Activated CD8-positive, alpha-beta memory T cell treated with anti-CD3 and anti-CD28 coated beads, Interleukin-2, amount 10 ng/mL, durations not matched to agents 7 days and 5 days (primary cell): ENCODE results near the gene FAM217A. TPM values are rescaled to one million over a fixed set of nuclear protein-coding genes. Genes with fewer than 3 reads are reported as not detected.

Experiments used
- ATAC-seq: fragments of 150-1000 bp; cut with Tn5 transposase; one replicate; pipeline ENCODE4 v1.10.0; 2021; ENCODE audit warnings: moderate library complexity
- CTCF ChIA-PET: fragments of 350-600 bp; sonication (Branson Sonifier 250); formaldehyde crosslinking; loops from one replicate; lab custom pipeline; 2021; ENCODE audit warnings: antibody characterized with exemption; lab: Charles Lee
- DNase-seq: peaks from one replicate; pipeline ENCODE4 v3.0.0-alpha.2; 2020
- H3K27ac Mint-ChIP-seq: one replicate; pipeline ENCODE4 v1.8.0; 2021; ENCODE audit warnings: mild to moderate bottlenecking, mixed read lengths
- H3K27me3 Mint-ChIP-seq: one replicate; pipeline ENCODE4 v1.8.0; 2021; ENCODE audit warnings: mixed read lengths
- H3K36me3 Mint-ChIP-seq: one replicate; pipeline ENCODE4 v1.8.0; 2021; ENCODE audit warnings: mild to moderate bottlenecking, mixed read lengths
- H3K4me1 Mint-ChIP-seq: one replicate; pipeline ENCODE4 v1.8.0; 2021; ENCODE audit warnings: mixed read lengths
- H3K4me3 Mint-ChIP-seq: one replicate; pipeline ENCODE4 v1.8.0; 2021; ENCODE audit warnings: mild to moderate bottlenecking, moderate library complexity, mixed read lengths
- H3K9me3 Mint-ChIP-seq: one replicate; pipeline ENCODE4 v1.8.0; 2022; ENCODE audit warnings: low read depth, mixed read lengths
- total RNA-seq, 2 experiments: library from RNA; stranded (reverse); gene quantifications; one replicate each; pipeline ENCODE4 v1.2.3, GENCODE V29; 2021

Gene FAM217A
- total RNA-seq, 2 experiments from 2014 or later, result not detected

DNA sequence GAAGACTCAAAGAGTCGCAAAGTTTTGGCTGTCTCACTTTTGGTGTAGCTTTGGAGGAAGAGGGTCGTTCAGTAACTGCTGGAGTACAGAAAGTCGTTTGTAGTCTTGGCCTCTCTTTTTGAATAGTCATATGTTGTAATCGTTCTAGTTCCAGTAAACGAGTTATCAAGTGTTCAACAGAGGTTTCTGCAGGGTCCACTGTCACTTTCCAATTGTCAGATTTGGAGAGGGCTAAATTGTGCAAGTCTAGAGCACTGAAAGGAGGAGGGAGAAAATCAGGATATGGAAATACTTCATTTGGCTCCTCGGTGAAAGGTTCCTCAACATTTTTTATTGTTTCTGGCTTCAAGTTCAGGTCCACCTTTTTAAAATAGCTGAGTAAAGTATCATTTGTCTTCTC, 9.7 kb downstream of the FAM217A start:
- Mint-ChIP-seq H3K4me1 (no peaks in the 10 kb centered on the region), H3K36me3 (peaks cover 14% of the 10 kb centered on the region), H3K9me3 (no peaks in the 10 kb centered on the region), H3K4me3 (no peak overlapping the region), H3K27me3 (no peaks in the 10 kb centered on the region), H3K27ac (no peak overlapping the region)
- ATAC-seq, result no peak
- CTCF ChIA-PET, result interaction anchor here (1.3 kb wide), 1 partner anchor 326 kb away, joined by 3 read pairs; no protein-coding TSS in a partner anchor
- no peak for DNase-seq

DNA sequence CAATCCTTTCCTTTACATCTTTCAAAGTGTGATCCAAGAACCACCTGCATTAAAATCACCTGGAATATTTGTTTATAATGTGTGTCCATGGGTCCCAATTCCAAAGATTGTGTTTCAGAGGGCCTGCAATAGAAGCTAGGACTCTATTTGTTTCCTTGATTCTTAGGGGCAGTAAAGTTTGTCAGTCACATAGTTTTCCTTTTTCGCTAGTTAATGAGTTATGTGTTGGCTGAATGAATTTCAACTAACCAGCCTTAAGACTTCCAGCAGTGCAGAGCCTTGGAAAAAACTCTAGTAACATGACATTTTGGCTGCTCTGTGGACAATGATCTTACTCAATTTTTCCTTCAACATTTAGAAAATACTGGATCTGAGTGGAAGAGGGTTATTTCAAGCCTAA, 11.3 kb downstream of the FAM217A start:
- H3K27ac Mint-ChIP-seq, result no peak overlapping the region
- no peak for DNase-seq
- ATAC-seq, result no peak
- H3K9me3 Mint-ChIP-seq, result no peaks in the 10 kb centered on the region
- no peaks in the 10 kb centered on the region for H3K4me1 Mint-ChIP-seq
- peaks cover 26% of the 10 kb centered on the region for H3K36me3 Mint-ChIP-seq
- H3K27me3 Mint-ChIP-seq, result no peaks in the 10 kb centered on the region
- no peak overlapping the region for H3K4me3 Mint-ChIP-seq
- CTCF ChIA-PET, result no interaction called here

- Mint-ChIP-seq H3K4me3 (no peak overlapping the region), H3K27ac (no peak overlapping the region), H3K9me3 (no peaks in the 10 kb centered on the region), H3K27me3 (no peaks in the 10 kb centered on the region), H3K4me1 (no peaks in the 10 kb centered on the region), H3K36me3 (peaks cover 33% of the 10 kb centered on the region)
- DNase-seq, result no peak
- CTCF ChIA-PET, result interaction anchor here (0.7 to 1.8 kb wide), 2 partner anchors 50 to 1340 kb away, joined by 4 read pairs; no protein-coding TSS in a partner anchor
- ATAC-seq, result no peak
Observed at GRCh38 chr6:4066029-4066755, 12.7 kb downstream of the FAM217A start.

- CTCF ChIA-PET, result interaction anchor here (0.6 to 3.7 kb wide), 9 partner anchors 38 to 316 kb away, joined by 3 to 27 read pairs (median 4); partner anchors contain the start of gene ECI2
- peak overlapping the region; percentile 48 for H3K4me3 Mint-ChIP-seq
- H3K27me3 Mint-ChIP-seq, result no peaks in the 10 kb centered on the region
- H3K4me1 Mint-ChIP-seq, result peaks cover 40% of the 10 kb centered on the region
- peak; percentile 81 for ATAC-seq
- peak; percentile 86 for DNase-seq
- peaks cover 64% of the 10 kb centered on the region for H3K36me3 Mint-ChIP-seq
- no peaks in the 10 kb centered on the region for H3K9me3 Mint-ChIP-seq
- H3K27ac Mint-ChIP-seq, result peak overlapping the region; percentile 94
Observed at GRCh38 chr6:4059115-4059777, 19.7 kb downstream of the FAM217A start.

DNA sequence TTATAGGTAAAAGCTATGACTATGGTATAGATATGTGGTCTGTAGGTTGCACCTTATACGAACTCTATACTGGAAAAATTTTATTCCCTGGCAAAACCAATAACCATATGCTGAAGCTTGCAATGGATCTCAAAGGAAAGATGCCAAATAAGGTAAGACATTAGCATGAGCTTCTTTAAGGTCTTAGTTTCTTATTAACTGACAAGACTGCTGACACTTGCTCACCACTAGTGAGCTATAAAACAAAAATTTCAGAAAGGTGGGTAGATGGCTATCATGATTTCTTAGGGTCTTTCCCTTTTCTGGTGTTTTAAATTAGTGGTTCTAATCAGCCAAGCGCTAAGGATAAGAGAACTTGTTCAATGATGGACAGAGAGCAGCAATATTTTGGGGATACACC, 21.9 kb downstream of the FAM217A start:
- Mint-ChIP-seq H3K27me3 (no peaks in the 10 kb centered on the region), H3K9me3 (no peaks in the 10 kb centered on the region), H3K36me3 (peaks cover 53% of the 10 kb centered on the region), H3K4me1 (peaks cover 40% of the 10 kb centered on the region), H3K27ac (peak overlapping the region; percentile 0), H3K4me3 (no peak overlapping the region)
- DNase-seq, result no peak
- CTCF ChIA-PET, result interaction anchor here (0.8 to 3.7 kb wide), 5 partner anchors 9 to 154 kb away, joined by 3 to 27 read pairs (median 3); a partner anchor contains a TSS
- ATAC-seq, result no peak

DNA sequence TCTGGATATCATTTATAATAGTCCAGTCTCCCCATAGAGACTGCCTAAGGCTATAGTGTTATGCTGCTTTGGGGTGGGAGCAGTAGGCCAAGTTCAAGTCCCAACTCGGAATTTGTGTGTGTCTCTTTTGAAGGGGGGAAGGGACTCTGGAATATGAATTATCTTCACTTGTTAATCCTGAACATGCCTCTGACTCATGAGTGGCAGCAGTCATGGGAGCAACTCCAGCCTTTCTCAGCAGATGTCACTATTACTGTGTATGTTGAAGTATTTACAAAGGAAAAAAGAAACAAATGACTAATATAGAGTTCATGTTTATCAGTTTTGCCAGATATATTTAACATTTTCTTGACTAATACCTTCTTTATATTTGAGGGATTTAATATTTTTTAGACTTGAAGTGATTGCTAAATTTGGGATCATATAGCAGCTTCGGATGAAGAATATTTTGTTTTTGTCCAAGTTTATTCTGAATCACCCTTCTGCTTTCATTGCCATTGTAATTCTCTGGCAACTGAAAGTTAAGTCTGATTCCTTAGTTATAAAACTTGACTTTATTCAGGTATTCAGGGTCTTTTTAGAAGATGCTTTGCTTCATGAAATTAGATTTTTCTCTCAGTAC, 23.4 kb downstream of the FAM217A start:
- H3K27ac Mint-ChIP-seq, result peak overlapping the region; percentile 9
- no peaks in the 10 kb centered on the region for H3K9me3 Mint-ChIP-seq
- peaks cover 51% of the 10 kb centered on the region for H3K36me3 Mint-ChIP-seq
- ATAC-seq (no peak), DNase-seq (peak; percentile 46)
- H3K4me3 Mint-ChIP-seq, result no peak overlapping the region
- CTCF ChIA-PET, result interaction anchor here (1.2 to 4.0 kb wide), 5 partner anchors 8 to 100 kb away, joined by 4 to 41 read pairs (median 7); a partner anchor contains a TSS
- peaks cover 34% of the 10 kb centered on the region for H3K4me1 Mint-ChIP-seq
- H3K27me3 Mint-ChIP-seq, result no peaks in the 10 kb centered on the region

GRCh38 chr6:4049246-4049645, 29.7 kb downstream of the FAM217A start:
- DNase-seq (no peak), ATAC-seq (no peak)
- CTCF ChIA-PET, result no interaction called here
- Mint-ChIP-seq H3K27me3 (no peaks in the 10 kb centered on the region), H3K4me3 (no peak overlapping the region), H3K4me1 (no peaks in the 10 kb centered on the region), H3K27ac (no peak overlapping the region), H3K9me3 (no peaks in the 10 kb centered on the region), H3K36me3 (peaks cover 49% of the 10 kb centered on the region)

GRCh38 chr6:4041480-4041879, 37.5 kb downstream of the FAM217A start:
- H3K36me3 Mint-ChIP-seq, result peaks cover 65% of the 10 kb centered on the region
- no peak for ATAC-seq
- no peaks in the 10 kb centered on the region for H3K9me3 Mint-ChIP-seq

DNA sequence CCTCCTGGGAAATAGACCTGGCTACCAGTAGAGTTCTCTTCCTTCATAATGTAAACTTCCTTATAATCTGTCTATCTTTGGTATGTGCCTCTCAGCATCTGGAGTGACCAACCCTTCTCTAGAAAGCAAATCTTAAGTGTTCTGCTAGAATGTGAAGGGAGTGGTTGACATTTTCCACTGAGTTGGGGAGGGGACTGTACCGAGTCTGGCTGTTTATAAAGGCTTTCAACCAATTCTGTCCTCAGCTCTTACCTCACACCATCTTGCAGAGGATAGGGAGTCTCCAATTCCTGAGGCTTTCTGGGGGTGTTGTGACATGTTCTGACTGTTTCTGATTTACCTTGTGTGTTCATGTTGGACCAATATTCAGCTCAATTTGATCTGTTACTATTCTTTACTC, 39.6 kb downstream of the FAM217A start:
- no peak overlapping the region for H3K4me3 Mint-ChIP-seq
- H3K9me3 Mint-ChIP-seq, result no peaks in the 10 kb centered on the region
- no peak overlapping the region for H3K27ac Mint-ChIP-seq
- peaks cover 27% of the 10 kb centered on the region for H3K4me1 Mint-ChIP-seq
- no peaks in the 10 kb centered on the region for H3K27me3 Mint-ChIP-seq
- ATAC-seq, result no peak
- CTCF ChIA-PET, result interaction anchor here (0.9 to 2.1 kb wide), 3 partner anchors 9 to 117 kb away, joined by 3 to 6 read pairs (median 4); no protein-coding TSS in a partner anchor
- DNase-seq, result no peak
- H3K36me3 Mint-ChIP-seq, result peaks cover 65% of the 10 kb centered on the region

More at GRCh38 chr6:4041480-4041879, 37.5 kb downstream of the FAM217A start:
- no peak overlapping the region for H3K4me3 Mint-ChIP-seq
- no peak for DNase-seq
- CTCF ChIA-PET, result interaction anchor here (2.0 kb wide), 1 partner anchor 13 kb away, joined by 7 read pairs; no protein-coding TSS in a partner anchor
- H3K27ac Mint-ChIP-seq, result no peak overlapping the region
- no peaks in the 10 kb centered on the region for H3K27me3 Mint-ChIP-seq
- H3K4me1 Mint-ChIP-seq, result peaks cover 15% of the 10 kb centered on the region

DNA sequence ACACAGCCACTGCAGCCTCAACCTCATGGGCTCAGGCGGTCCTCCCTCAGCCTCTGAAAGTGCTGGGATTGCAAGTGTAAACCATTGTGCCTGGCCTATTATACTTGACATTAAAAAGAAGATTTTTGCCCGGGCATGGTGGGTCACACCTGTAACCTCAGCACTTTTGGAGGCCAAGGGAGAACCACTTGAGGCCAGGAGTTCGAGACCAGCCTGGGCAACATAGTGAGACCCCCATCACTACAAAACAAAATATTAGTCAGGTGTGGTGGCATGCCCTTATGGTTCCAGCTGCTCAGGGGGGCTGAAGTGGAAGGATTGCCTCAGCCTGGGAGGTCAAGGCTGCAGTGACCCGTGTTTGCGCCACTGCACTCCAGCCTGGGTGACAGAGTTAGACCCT, 42.4 kb downstream of the FAM217A start:
- Mint-ChIP-seq H3K4me1 (peaks cover 47% of the 10 kb centered on the region), H3K9me3 (no peaks in the 10 kb centered on the region), H3K27me3 (no peaks in the 10 kb centered on the region), H3K36me3 (peaks cover 63% of the 10 kb centered on the region), H3K27ac (peak overlapping the region; percentile 59), H3K4me3 (no peak overlapping the region)
- CTCF ChIA-PET, result interaction anchor here (0.7 to 1.0 kb wide), 2 partner anchors 10 to 187 kb away, joined by 3 to 4 read pairs; no protein-coding TSS in a partner anchor
- ATAC-seq (no peak), DNase-seq (no peak)

GRCh38 chr6:4032475-4032874, 46.5 kb downstream of the FAM217A start:
- CTCF ChIA-PET, result interaction anchor here (1.5 kb wide), 1 partner anchor 123 kb away, joined by 5 read pairs; no protein-coding TSS in a partner anchor
- no peak overlapping the region for H3K27ac Mint-ChIP-seq
- DNase-seq (no peak), ATAC-seq (no peak)
- no peaks in the 10 kb centered on the region for H3K9me3 Mint-ChIP-seq
- peaks cover 69% of the 10 kb centered on the region for H3K4me1 Mint-ChIP-seq
- H3K27me3 Mint-ChIP-seq, result no peaks in the 10 kb centered on the region
- H3K36me3 Mint-ChIP-seq, result peaks cover 59% of the 10 kb centered on the region
- H3K4me3 Mint-ChIP-seq, result no peak overlapping the region

DNA sequence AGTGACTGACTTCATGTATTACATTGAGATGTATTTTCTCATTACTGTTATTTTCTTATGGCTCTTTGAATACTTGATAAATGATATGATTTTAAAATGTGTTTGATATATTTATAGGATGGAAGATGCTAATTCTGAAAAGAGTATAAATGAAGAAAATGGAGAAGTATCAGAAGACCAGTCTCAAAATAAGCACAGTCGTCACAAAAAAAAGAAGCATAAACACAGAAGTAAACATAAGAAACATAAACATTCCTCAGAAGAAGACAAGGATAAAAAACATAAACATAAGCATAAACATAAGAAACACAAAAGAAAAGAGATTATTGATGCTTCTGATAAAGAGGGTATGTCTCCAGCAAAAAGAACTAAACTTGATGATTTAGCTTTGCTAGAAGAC, 47.5 kb downstream of the FAM217A start:
- H3K36me3 Mint-ChIP-seq, result peaks cover 61% of the 10 kb centered on the region
- H3K9me3 Mint-ChIP-seq, result no peaks in the 10 kb centered on the region
- peaks cover 69% of the 10 kb centered on the region for H3K4me1 Mint-ChIP-seq
- no peak for ATAC-seq
- no peak overlapping the region for H3K27ac Mint-ChIP-seq
- H3K4me3 Mint-ChIP-seq, result no peak overlapping the region
- CTCF ChIA-PET, result interaction anchor here (3.3 kb wide), 1 partner anchor 10 kb away, joined by 15 read pairs; a partner anchor contains a TSS
- DNase-seq, result no peak
- no peaks in the 10 kb centered on the region for H3K27me3 Mint-ChIP-seq

DNA sequence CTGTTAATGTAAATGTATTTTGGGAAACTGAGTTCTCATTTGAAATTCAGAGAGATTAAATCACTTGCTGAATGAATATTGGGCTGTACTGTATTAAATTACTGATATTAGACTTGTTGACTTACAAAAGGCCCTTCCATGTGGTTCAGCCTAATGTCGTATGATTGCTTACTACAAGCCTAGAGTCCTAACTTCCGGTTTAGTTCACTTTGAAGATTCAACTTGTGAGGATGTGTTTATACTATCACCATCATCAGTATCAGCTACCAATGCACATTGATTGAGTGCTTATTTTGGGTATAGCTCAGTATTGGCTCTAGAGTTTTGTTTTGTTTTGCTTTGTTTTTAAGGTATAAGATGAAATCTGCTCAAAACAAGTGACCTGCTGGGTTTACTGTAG, 48.3 kb downstream of the FAM217A start:
- peaks cover 56% of the 10 kb centered on the region for H3K36me3 Mint-ChIP-seq
- H3K27ac Mint-ChIP-seq, result peak overlapping the region; percentile 77
- ATAC-seq (peak; percentile 72), DNase-seq (no peak)
- H3K27me3 Mint-ChIP-seq, result no peaks in the 10 kb centered on the region
- H3K9me3 Mint-ChIP-seq, result no peaks in the 10 kb centered on the region
- no peak overlapping the region for H3K4me3 Mint-ChIP-seq
- H3K4me1 Mint-ChIP-seq, result peaks cover 64% of the 10 kb centered on the region
- CTCF ChIA-PET, result interaction anchor here (3.3 kb wide), 1 partner anchor 10 kb away, joined by 15 read pairs; a partner anchor contains a TSS
